ENCODE results near the gene ZNF148. TPM values are rescaled to one million over a fixed set of nuclear protein-coding genes. Genes with fewer than 3 reads are reported as not detected.

ZNF148 gene
- total RNA-seq, 1 experiment from 2014 or later, result 55.8 TPM

DNA sequence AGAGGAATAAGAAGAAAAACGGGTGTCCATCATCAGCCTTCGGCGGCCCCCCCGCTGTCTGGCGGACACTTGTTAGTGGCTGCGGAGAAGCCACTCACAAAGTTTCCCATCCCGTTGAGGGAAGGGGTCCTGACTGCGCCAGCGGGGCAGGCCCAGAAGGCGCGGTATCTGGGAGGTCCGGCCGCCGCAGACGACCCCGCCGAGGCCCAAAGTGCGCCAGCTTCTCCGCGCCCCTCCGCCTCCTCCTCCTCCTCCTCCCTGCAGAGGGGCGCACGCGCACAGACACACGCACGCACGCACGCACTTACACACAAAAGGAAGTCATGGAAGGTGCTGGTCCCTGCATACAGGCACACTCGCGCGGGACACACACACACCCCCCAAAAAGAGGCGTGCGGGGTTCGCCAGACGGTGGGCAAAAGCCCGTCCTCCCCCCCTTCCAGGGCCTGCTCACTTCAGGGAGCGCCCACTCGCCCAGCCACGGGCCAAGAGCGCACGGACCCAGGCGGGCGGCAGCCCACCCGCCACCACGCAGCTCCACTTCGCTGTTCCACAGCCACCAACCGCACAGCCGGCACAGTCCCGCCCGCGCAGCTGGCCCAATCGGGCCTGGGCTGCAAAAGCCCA, 18.0 kb downstream of the ZNF148 start:
- Histone ChIP-seq H3K27ac (ENCODE audit: low read length) (peak overlapping the region; percentile 57), H3K4me3 (ENCODE audit: low read depth in 2 of 2, low read length in 2 of 2) (peak overlapping the region; percentile 39 to 44), H3K9me3 (ENCODE audit: control insufficient read depth, insufficient read depth, low read depth, low read length) (no peaks in the 10 kb centered on the region), H3K27me3 (ENCODE audit: control insufficient read depth, insufficient read depth, low read length) (no peaks in the 10 kb centered on the region), H3K4me1 (ENCODE audit: control insufficient read depth, insufficient read depth, low read length) (peaks cover 10% of the 10 kb centered on the region; the same call in 1 of the 2 replicates), H3K36me3 (ENCODE audit: control insufficient read depth, insufficient read depth, low read length) (no peaks in the 10 kb centered on the region)
- intact Hi-C loops (cut with micrococcal nuclease; ENCODE audit: unreplicated experiment) (no loop called here), in situ Hi-C loops (cut with HindIII; ENCODE audit: low pct_unique_long_range_greater_than_20kb, low sequenced_read_pairs) (no loop called here)
- ChIA-PET POLR2A (no interaction called here), CTCF (no interaction called here)
- no TSS peak for BruUV-seq (replicated peaks)
- TF ChIP-seq, protein P1, sequence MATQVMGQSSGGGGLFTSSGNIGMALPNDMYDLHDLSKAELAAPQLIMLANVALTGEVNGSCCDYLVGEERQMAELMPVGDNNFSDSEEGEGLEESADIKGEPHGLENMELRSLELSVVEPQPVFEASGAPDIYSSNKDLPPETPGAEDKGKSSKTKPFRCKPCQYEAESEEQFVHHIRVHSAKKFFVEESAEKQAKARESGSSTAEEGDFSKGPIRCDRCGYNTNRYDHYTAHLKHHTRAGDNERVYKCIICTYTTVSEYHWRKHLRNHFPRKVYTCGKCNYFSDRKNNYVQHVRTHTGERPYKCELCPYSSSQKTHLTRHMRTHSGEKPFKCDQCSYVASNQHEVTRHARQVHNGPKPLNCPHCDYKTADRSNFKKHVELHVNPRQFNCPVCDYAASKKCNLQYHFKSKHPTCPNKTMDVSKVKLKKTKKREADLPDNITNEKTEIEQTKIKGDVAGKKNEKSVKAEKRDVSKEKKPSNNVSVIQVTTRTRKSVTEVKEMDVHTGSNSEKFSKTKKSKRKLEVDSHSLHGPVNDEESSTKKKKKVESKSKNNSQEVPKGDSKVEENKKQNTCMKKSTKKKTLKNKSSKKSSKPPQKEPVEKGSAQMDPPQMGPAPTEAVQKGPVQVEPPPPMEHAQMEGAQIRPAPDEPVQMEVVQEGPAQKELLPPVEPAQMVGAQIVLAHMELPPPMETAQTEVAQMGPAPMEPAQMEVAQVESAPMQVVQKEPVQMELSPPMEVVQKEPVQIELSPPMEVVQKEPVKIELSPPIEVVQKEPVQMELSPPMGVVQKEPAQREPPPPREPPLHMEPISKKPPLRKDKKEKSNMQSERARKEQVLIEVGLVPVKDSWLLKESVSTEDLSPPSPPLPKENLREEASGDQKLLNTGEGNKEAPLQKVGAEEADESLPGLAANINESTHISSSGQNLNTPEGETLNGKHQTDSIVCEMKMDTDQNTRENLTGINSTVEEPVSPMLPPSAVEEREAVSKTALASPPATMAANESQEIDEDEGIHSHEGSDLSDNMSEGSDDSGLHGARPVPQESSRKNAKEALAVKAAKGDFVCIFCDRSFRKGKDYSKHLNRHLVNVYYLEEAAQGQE (IDR thresholded peaks at IDR 0.05; ENCODE audit: insufficient read depth in 1 of 2, low read depth in 2 of 2, low read length in 1 of 2), result no peak
- TF ChIP-seq SIN3A (IDR thresholded peaks at IDR 0.05; ENCODE audit: borderline replicate concordance, insufficient read depth, low read depth, low read length), result no peak
- no peak for TF ChIP-seq CTCF (IDR thresholded peaks at IDR 0.05)
- TF ChIP-seq POLR2AphosphoS5 (IDR thresholded peaks at IDR 0.05; ENCODE audit: low read depth, low read length), result no peak
- no peak for TF ChIP-seq TCF7L2 (IDR thresholded peaks at IDR 0.05; ENCODE audit: low read depth, low read length)
- DNase-seq (ENCODE audit: low read depth, low spot score) (no peak), ATAC-seq (peak; percentile 90)

DNA sequence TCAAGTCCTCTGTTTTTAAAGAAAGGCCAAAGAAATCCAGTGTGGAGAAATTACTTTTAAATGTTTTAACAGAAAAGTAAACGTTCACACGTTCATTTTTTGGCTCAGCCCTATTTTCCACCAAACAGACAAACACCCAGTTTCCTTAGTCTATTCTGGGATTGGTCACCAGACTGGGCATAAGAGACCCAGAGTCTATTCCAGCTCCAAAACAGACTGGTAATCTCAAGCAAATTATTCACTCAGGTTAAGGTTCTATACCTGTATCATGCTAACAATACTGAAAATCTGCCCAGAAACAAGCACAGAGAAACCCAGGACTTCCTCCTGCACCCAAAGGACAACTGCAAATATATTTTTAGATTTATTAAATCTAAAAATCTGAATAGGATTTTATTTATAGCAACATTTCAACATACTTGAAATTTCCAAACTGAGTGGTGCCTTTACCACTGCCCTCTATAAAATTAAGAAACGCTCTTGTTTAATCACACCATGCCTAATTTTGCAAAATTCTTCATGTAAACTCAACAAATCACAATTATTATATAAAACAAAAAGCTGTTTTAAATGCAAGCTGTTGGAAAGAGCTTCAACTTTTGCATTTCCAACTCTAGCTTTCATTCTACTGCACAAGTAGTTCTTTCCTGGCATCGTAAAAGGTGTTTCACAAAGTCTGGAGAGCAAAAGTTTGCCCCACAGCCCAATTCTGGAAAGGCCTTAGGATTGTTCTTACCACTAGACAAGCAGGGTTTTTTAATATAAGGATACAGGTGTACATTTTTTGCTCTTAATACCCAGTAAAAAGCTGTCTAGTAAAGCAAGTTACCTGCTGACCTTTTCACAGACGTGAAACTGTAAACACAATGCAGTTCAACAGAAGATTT, 18.7 kb downstream of the ZNF148 start:
- no TSS peak for BruUV-seq (replicated peaks)
- DNase-seq (ENCODE audit: low read depth, low spot score) (no peak), ATAC-seq (no peak)
- Histone ChIP-seq H3K9me3 (ENCODE audit: control insufficient read depth, insufficient read depth, low read depth, low read length) (no peaks in the 10 kb centered on the region), H3K27ac (ENCODE audit: low read length) (peak overlapping the region; percentile 57), H3K4me3 (ENCODE audit: low read depth in 2 of 2, low read length in 2 of 2) (peak overlapping the region; percentile 39 to 44), H3K27me3 (ENCODE audit: control insufficient read depth, insufficient read depth, low read length) (no peaks in the 10 kb centered on the region), H3K4me1 (ENCODE audit: control insufficient read depth, insufficient read depth, low read length) (peaks cover 10% of the 10 kb centered on the region; the same call in 1 of the 2 replicates), H3K36me3 (ENCODE audit: control insufficient read depth, insufficient read depth, low read length) (no peaks in the 10 kb centered on the region)
- TF ChIP-seq CTCF (IDR thresholded peaks at IDR 0.05) (no peak), SIN3A (IDR thresholded peaks at IDR 0.05; ENCODE audit: borderline replicate concordance, insufficient read depth, low read depth, low read length) (no peak), POLR2AphosphoS5 (IDR thresholded peaks at IDR 0.05; ENCODE audit: low read depth, low read length) (no peak), TCF7L2 (IDR thresholded peaks at IDR 0.05; ENCODE audit: low read depth, low read length) (no peak)
- TF ChIP-seq, protein P1 (IDR thresholded peaks at IDR 0.05; ENCODE audit: insufficient read depth in 1 of 2, low read depth in 2 of 2, low read length in 1 of 2), result no peak
- ChIA-PET CTCF (no interaction called here), POLR2A (interaction anchor here (0.5 to 0.6 kb wide), 2 partner anchors 154 to 577 kb away, joined by 3 read pairs; no protein-coding TSS in a partner anchor)
- intact Hi-C loops (cut with micrococcal nuclease; ENCODE audit: unreplicated experiment) (no loop called here), in situ Hi-C loops (cut with HindIII; ENCODE audit: low pct_unique_long_range_greater_than_20kb, low sequenced_read_pairs) (no loop called here)
